B cell (primary cell): ENCODE measurements around the gene PILRB. TPM values are rescaled to one million over a fixed set of nuclear protein-coding genes. Genes with fewer than 3 reads are reported as not detected.

ENCODE experiments used
- ATAC-seq: fragments of 200-7000 bp; cut with Tn5 transposase; one replicate; pipeline ENCODE4 v1.10.0; 2021; ENCODE audit warnings: low read depth, mild to moderate bottlenecking, moderate number of reproducible peaks, moderate library complexity
- CTCF ChIA-PET: fragments of 350-600 bp; sonication (Branson Sonifier 250); formaldehyde crosslinking; loops from one replicate; lab custom pipeline; 2021; ENCODE audit warnings: antibody characterized with exemption, inconsistent platforms; lab: Charles Lee
- POLR2A ChIA-PET: fragments of 350-600 bp; sonication (Branson Sonifier 250); formaldehyde crosslinking; loops from one replicate; lab custom pipeline; 2021; ENCODE audit warnings: antibody characterized with exemption; lab: Charles Lee
- DNase-seq: peaks from one replicate; pipeline ENCODE4 v3.0.0; 2013
- H2AFZ ChIP-seq: 2 replicates; pipeline ENCODE4 v1.6.1; 2012; ENCODE audit warnings: mild to moderate bottlenecking, low read depth, low read length; ENCODE audit not compliant: insufficient read depth, poor library complexity, severe bottlenecking
- H3K27ac ChIP-seq, 2 donors: 1 replicate in 1 of 2; 2 replicates in 1 of 2; pipeline ENCODE4 v1.5.1; 2012 to 2013; ENCODE audit warnings: low read length in 2 of 2, mild to moderate bottlenecking in 2 of 2, moderate library complexity in 1 of 2
- H3K27me3 ChIP-seq, 4 experiments: fragments of 200-600 bp in 1 of 4; sonication (generic) in 1 of 4; replicated peaks in 1 of 4; 1 replicate in 2 of 4; 2 replicates in 2 of 4; pipeline versions ENCODE4 v1.6.1 to v1.7.0; 2013 to 2016; ENCODE audit warnings: low read length in 3 of 4, mild to moderate bottlenecking in 2 of 4, mixed read lengths in 1 of 4, moderate library complexity in 1 of 4; ENCODE audit not compliant: insufficient read depth in 4 of 4, control insufficient read depth in 3 of 4; ENCODE audit errors: control extremely low read depth in 1 of 4
- H3K36me3 ChIP-seq, 2 experiments: replicated peaks in 1 of 2; 1 replicate in 1 of 2; 2 replicates in 1 of 2; pipeline versions ENCODE4 v1.6.1 to v1.7.1; 2013; ENCODE audit warnings: low read length in 1 of 2; ENCODE audit not compliant: insufficient read depth in 2 of 2, control insufficient read depth in 1 of 2; ENCODE audit errors: control extremely low read depth in 1 of 2, extremely low read depth in 1 of 2
- H3K4me1 ChIP-seq, 2 donors: fragments of 200-600 bp in 1 of 2; sonication (generic) in 1 of 2; 1 replicate in 1 of 2; 2 replicates in 1 of 2; pipeline versions ENCODE4 v1.5.1 to v1.6.1; 2013 to 2017; ENCODE audit warnings: low read length in 2 of 2; ENCODE audit not compliant: control insufficient read depth in 2 of 2, insufficient read depth in 2 of 2
- H3K4me2 ChIP-seq: replicated peaks from 2 replicates; pipeline ENCODE3; 2012; ENCODE audit warnings: mild to moderate bottlenecking, low read depth, low read length; ENCODE audit not compliant: poor library complexity, severe bottlenecking
- H3K4me3 ChIP-seq, 5 experiments: fragments of 200-600 bp in 1 of 5; sonication (generic) in 1 of 5; 1 replicate in 3 of 5; 2 replicates in 2 of 5; pipeline versions ENCODE4 v1.5.1 to v1.7.0; 2011 to 2016; ENCODE audit warnings: low read length in 4 of 5, mild to moderate bottlenecking in 4 of 5, low read depth in 2 of 5, control low read depth in 1 of 5, moderate library complexity in 1 of 5; ENCODE audit not compliant: insufficient read depth in 1 of 5; ENCODE audit errors: control extremely low read depth in 1 of 5, extremely low read depth in 1 of 5
- H3K79me2 ChIP-seq: fragments of 200-600 bp; sonication (generic); one replicate; pipeline ENCODE4 v1.6.0; 2016; ENCODE audit warnings: low read length; ENCODE audit not compliant: control insufficient read depth, insufficient read depth
- H3K9ac ChIP-seq: fragments of 200-600 bp; sonication (generic); 2 replicates; pipeline ENCODE4 v1.6.1; 2017; ENCODE audit warnings: mild to moderate bottlenecking, low read length, moderate library complexity
- H3K9me3 ChIP-seq, 3 donors: one replicate each; pipeline versions ENCODE4 v1.6.1 to v1.7.1; 2013; ENCODE audit warnings: low read length in 2 of 3; ENCODE audit not compliant: control insufficient read depth in 2 of 3, insufficient read depth in 1 of 3; ENCODE audit errors: control extremely low read depth in 1 of 3
- H4K20me1 ChIP-seq: 2 replicates; pipeline ENCODE4 v1.6.0; 2012; ENCODE audit warnings: mild to moderate bottlenecking, low read length; ENCODE audit not compliant: insufficient read depth, control insufficient read depth, poor library complexity, severe bottlenecking
- H3K27ac Mint-ChIP-seq: one replicate; pipeline ENCODE4 v1.8.0; 2021; ENCODE audit warnings: mixed read lengths
- H3K27me3 Mint-ChIP-seq: one replicate; pipeline ENCODE4 v1.8.0; 2021; ENCODE audit warnings: mixed read lengths
- H3K4me1 Mint-ChIP-seq: one replicate; pipeline ENCODE4 v1.8.0; 2021; ENCODE audit warnings: mixed read lengths
- H3K4me3 Mint-ChIP-seq: one replicate; pipeline ENCODE4 v1.8.0; 2021; ENCODE audit warnings: mixed read lengths
- H3K9me3 Mint-ChIP-seq: one replicate; pipeline ENCODE4 v1.8.0; 2022; ENCODE audit warnings: mixed read lengths; ENCODE audit not compliant: insufficient read depth
- CTCF ChIP-seq: fragments of 200-600 bp; IDR thresholded peaks from one replicate; pipeline ENCODE4 v1.8.0; 2022; ENCODE audit warnings: antibody characterized with exemption, mild to moderate bottlenecking
- EZH2 ChIP-seq: IDR thresholded peaks from 2 replicates; pipeline ENCODE4 v1.6.1; 2012; ENCODE audit warnings: borderline replicate concordance, low read depth, mild to moderate bottlenecking, moderate library complexity, low read length; ENCODE audit not compliant: insufficient read depth, poor library complexity, severe bottlenecking
- WGBS: methylation state at CpG from one replicate; pipeline ENCODE4 v1.1.5; 2013; ENCODE audit warnings: missing lambda C conversion rate; ENCODE audit not compliant: insufficient coverage; 5-methylcytosine and 5-hydroxymethylcytosine counted together
- intact Hi-C: fragments of 100-400 bp; cut with micrococcal nuclease; formaldehyde crosslinking; loops from one replicate; pipeline ENCODE4 v1.10.0; 2022
- polyA plus RNA-seq: library from polyadenylated mRNA; depleted of rRNA; stranded (reverse); fragments of >200 nt; gene quantifications from 2 replicates; pipeline ENCODE4 v1.2.3, GENCODE V29; 2012
- total RNA-seq, 2 donors: library from RNA; stranded (reverse); fragments of 120-200 nt in 1 of 2; gene quantifications; 1 replicate in 1 of 2; 2 replicates in 1 of 2; pipeline versions ENCODE4 v1.2.3 to v1.2.4, GENCODE V29; 2013 to 2022

PILRB gene
- total and polyA plus RNA-seq, 2 donors (not counting 1 experiment from before 2014, with no cell fraction given), result 162 to 391 TPM

- no peak overlapping the region for H3K27ac ChIP-seq
Measured at GRCh38 chr7:100386940-100387339, 29.0 kb downstream of the PILRB start.

GRCh38 chr7:100387695-100388094 lies 29.8 kb downstream of the PILRB start:
- no peak overlapping the region for H3K27ac Mint-ChIP-seq
- Histone ChIP-seq H3K4me2 (no peak overlapping the region), H3K9me3 (no peaks in the 10 kb centered on the region), H3K27me3 (no peaks in the 10 kb centered on the region), H3K36me3 (no peaks in the 10 kb centered on the region), H3K9ac (no peak overlapping the region), H3K79me2 (no peaks in the 10 kb centered on the region), H3K4me3 (no peak overlapping the region), H3K27ac (no peak overlapping the region), H3K4me1 (peaks cover 0 to 4% of the 10 kb centered on the region in 2 donors), H2AFZ (no peak overlapping the region), H4K20me1 (no peaks in the 10 kb centered on the region)
- CTCF ChIA-PET, result interaction anchor here (2.2 kb wide), 1 partner anchor 20 kb away, joined by 12 read pairs; no protein-coding TSS in a partner anchor
- H3K27me3 Mint-ChIP-seq, result no peaks in the 10 kb centered on the region
- peaks cover 18% of the 10 kb centered on the region for H3K4me1 Mint-ChIP-seq
- ATAC-seq (no peak), DNase-seq (no peak)
- no peak overlapping the region for H3K4me3 Mint-ChIP-seq
- no CpG with 5 or more reads among the region's 2 CpGs for WGBS
- TF ChIP-seq CTCF, result no peak
- no peak for TF ChIP-seq EZH2
- intact Hi-C loops, result no loop called here
- POLR2A ChIA-PET, result no interaction called here
- H3K9me3 Mint-ChIP-seq, result no peaks in the 10 kb centered on the region

More at GRCh38 chr7:100386940-100387339, 29.0 kb downstream of the PILRB start:
- no peak for TF ChIP-seq CTCF
- TF ChIP-seq EZH2, result no peak
- Histone ChIP-seq H3K4me3 (no peak overlapping the region), H3K4me2 (no peak overlapping the region), H3K9ac (no peak overlapping the region), H3K79me2 (no peaks in the 10 kb centered on the region), H3K9me3 (no peaks in the 10 kb centered on the region), H4K20me1 (no peaks in the 10 kb centered on the region), H3K4me1 (peaks cover 0 to 4% of the 10 kb centered on the region in 2 donors), H3K36me3 (no peaks in the 10 kb centered on the region), H2AFZ (no peak overlapping the region), H3K27me3 (no peaks in the 10 kb centered on the region)
- no peak overlapping the region for H3K27ac Mint-ChIP-seq
- peaks cover 15% of the 10 kb centered on the region for H3K4me1 Mint-ChIP-seq
- no CpG with 5 or more reads among the region's 5 CpGs for WGBS
- no peak for DNase-seq
- ChIA-PET CTCF (interaction anchor here (0.6 to 1.0 kb wide), 2 partner anchors 21 to 27 kb away, joined by 4 to 5 read pairs; no protein-coding TSS in a partner anchor), POLR2A (no interaction called here)
- no peak for ATAC-seq
- intact Hi-C loops, result no loop called here
- H3K9me3 Mint-ChIP-seq, result no peaks in the 10 kb centered on the region
- no peak overlapping the region for H3K4me3 Mint-ChIP-seq
- H3K27me3 Mint-ChIP-seq, result no peaks in the 10 kb centered on the region
